HepG2 (cell line): ENCODE measurements around the gene SIX3. TPM values are rescaled to one million over a fixed set of nuclear protein-coding genes. Genes with fewer than 3 reads are reported as not detected.

Experiments
- ARID4A ChIP-seq: sonication (generic); formaldehyde crosslinking; IDR thresholded peaks from 2 replicates; pipeline ENCODE4 v1.5.0; 2020; ENCODE audit warnings: mild to moderate bottlenecking, missing genetic modification reagents, borderline replicate concordance
- ATF1 ChIP-seq: IDR thresholded peaks from 2 replicates; pipeline ENCODE4 v1.6.1; 2016; ENCODE audit warnings: mild to moderate bottlenecking, control low read depth
- FOXP1 ChIP-seq, 2 experiments: fragments of 450-650 bp in 1 of 2; IDR thresholded peaks; 2 replicates each; pipeline ENCODE4 v1.6.1; 2017 to 2018; ENCODE audit warnings: antibody characterized with exemption in 1 of 2
- IKZF1 ChIP-seq: fragments of 450-650 bp; IDR thresholded peaks from 2 replicates; pipeline ENCODE4 v1.7.1; 2016
- MYPOP ChIP-seq: sonication (generic); formaldehyde crosslinking; IDR thresholded peaks from 2 replicates; pipeline ENCODE4 v1.8.1; 2023; ENCODE audit warnings: mild to moderate bottlenecking, moderate library complexity, missing genetic modification reagents
- NR2F1 ChIP-seq, 2 experiments: fragments of 450-650 bp in 1 of 2; formaldehyde crosslinking in 1 of 2; IDR thresholded peaks; 2 replicates each; pipeline versions ENCODE4 v1.5.0 to v1.6.1; 2016 to 2020; ENCODE audit warnings: mild to moderate bottlenecking in 1 of 2, missing compliant biosample characterization in 1 of 2, missing genetic modification reagents in 1 of 2, moderate library complexity in 1 of 2
- PLSCR1 ChIP-seq: sonication (generic); formaldehyde crosslinking; IDR thresholded peaks from 2 replicates; pipeline ENCODE4 v1.5.0; 2020; ENCODE audit warnings: missing genetic modification reagents, mild to moderate bottlenecking, borderline replicate concordance
- SIN3B ChIP-seq: fragments of 150-350 bp; IDR thresholded peaks from 2 replicates; pipeline ENCODE4 v1.6.1; 2014; ENCODE audit warnings: low read length
- SMYD3 ChIP-seq: sonication (generic); formaldehyde crosslinking; IDR thresholded peaks from 2 replicates; pipeline ENCODE4 v1.8.1; 2023; ENCODE audit warnings: mild to moderate bottlenecking, missing genetic modification reagents
- TCF7L2 ChIP-seq: IDR thresholded peaks from 2 replicates; pipeline ENCODE4 v1.6.1; 2011; ENCODE audit warnings: mild to moderate bottlenecking, low read depth, low read length, moderate library complexity
- TGIF2 ChIP-seq: IDR thresholded peaks from 2 replicates; pipeline ENCODE4 v1.6.1; 2016; ENCODE audit warnings: control low read depth, missing compliant biosample characterization
- ZEB1 ChIP-seq: IDR thresholded peaks from 2 replicates; pipeline ENCODE4 v1.6.1; 2012; ENCODE audit warnings: mild to moderate bottlenecking, low read depth, inconsistent platforms; ENCODE audit not compliant: insufficient replicate concordance
- ZNF17 ChIP-seq: sonication (generic); formaldehyde crosslinking; IDR thresholded peaks from 2 replicates; pipeline ENCODE4 v1.5.0; 2020; ENCODE audit warnings: mild to moderate bottlenecking, missing genetic modification reagents
- ZNF280D ChIP-seq: sonication (generic); formaldehyde crosslinking; IDR thresholded peaks from 2 replicates; pipeline ENCODE4 v1.5.1; 2020; ENCODE audit warnings: mild to moderate bottlenecking, missing genetic modification reagents
- ZNF687 ChIP-seq: sonication (generic); formaldehyde crosslinking; IDR thresholded peaks from 2 replicates; pipeline ENCODE4 v1.5.1; 2020; ENCODE audit warnings: mild to moderate bottlenecking, missing genetic modification reagents, moderate library complexity
- ZNF703 ChIP-seq: sonication (generic); formaldehyde crosslinking; IDR thresholded peaks from 2 replicates; pipeline ENCODE4 v1.5.1; 2020; ENCODE audit warnings: missing genetic modification reagents, mild to moderate bottlenecking, moderate library complexity, borderline replicate concordance
- polyA plus RNA-seq, 8 experiments: library from polyadenylated mRNA; depleted of rRNA in 3 of 8; stranded (reverse) in 7 of 8; unstranded in 1 of 8; fragments of >200 nt; fragmentation: Illumina TruSeq in 4 of 8; extraction: Trizol in 4 of 8; gene quantifications; 2 replicates each; pipeline versions ENCODE4 v1.2.1 to v1.2.3, GENCODE V29; 2011 to 2016; ENCODE audit warnings: low read depth in 4 of 8, missing spikeins in 1 of 8, mixed read lengths in 1 of 8; ENCODE audit not compliant: insufficient read depth in 1 of 8
- total RNA-seq, 5 experiments: library from RNA; depleted of rRNA; stranded (reverse); fragments of >200 nt; fragmentation: Illumina TruSeq; extraction: Trizol; gene quantifications; 2 replicates each; pipeline ENCODE4 v1.2.3, GENCODE V29; 2016; ENCODE audit warnings: low read depth in 1 of 5

Gene SIX3
- total and polyA plus RNA-seq, 2 of the 13 experiments (the other 11 are each of a cell fraction or from before 2014, with no cell fraction given), result not detected

- TF ChIP-seq ZNF280D (CRISPR knock-in tag), result no peak
- no peak; the same call in 1 of the 2 replicates for TF ChIP-seq ZNF703 (CRISPR knock-in tag)
- peak; percentile 69 for TF ChIP-seq ZNF687
- no peak for TF ChIP-seq TGIF2
- TF ChIP-seq NR2F1 (CRISPR knock-in tag; IDR thresholded peaks at IDR 0.05), result no peak
- no peak for TF ChIP-seq IKZF1
- TF ChIP-seq SIN3B, result no peak
- TF ChIP-seq PLSCR1 (CRISPR knock-in tag), result no peak; the same call in 1 of the 2 replicates
- TF ChIP-seq TCF7L2, result no peak
- peak; percentile 39; the same call in 1 of the 2 replicates for TF ChIP-seq ARID4A (CRISPR knock-in tag)
- no peak for TF ChIP-seq ATF1 (CRISPR knock-in tag)
- peak; percentile 91 for TF ChIP-seq MYPOP (CRISPR knock-in tag)
- TF ChIP-seq FOXP1 (IDR thresholded peaks at IDR 0.05), result no peak
- no peak for TF ChIP-seq FOXP1 (CRISPR knock-in tag; IDR thresholded peaks at IDR 0.05)
- no peak for TF ChIP-seq ZEB1
- no peak for TF ChIP-seq SMYD3 (CRISPR knock-in tag)
- TF ChIP-seq ZNF17 (CRISPR knock-in tag), result no peak
Observed at GRCh38 chr2:44952143-44952805, 10.8 kb downstream of the SIX3 start (continued).
